Measurements from ENCODE around the gene TSPAN31.

The TSPAN31 gene

GRCh38 chr12:57735198-57735855, 9.5 kb upstream of the TSPAN31 start:
- in situ Hi-C loops (cut with MboI; ENCODE audit: low sequenced_read_pairs): no loop called here

GRCh38 chr12:57735952-57736740, 8.7 kb upstream of the TSPAN31 start:
- in situ Hi-C loops (cut with MboI; ENCODE audit: low sequenced_read_pairs): no loop called here

- in situ Hi-C loops (cut with MboI; ENCODE audit: low sequenced_read_pairs): no loop called here
Observed at GRCh38 chr12:57736741-57737466, 7.9 kb upstream of the TSPAN31 start.

GRCh38 chr12:57737467-57738460, 7.1 kb upstream of the TSPAN31 start:
- in situ Hi-C loops (cut with MboI; ENCODE audit: low sequenced_read_pairs): no loop called here

- in situ Hi-C loops (cut with MboI; ENCODE audit: low sequenced_read_pairs): no loop called here
Observed at GRCh38 chr12:57738661-57739237, 6.1 kb upstream of the TSPAN31 start, which contains the start of gene AGAP2. AGAP2 (minus strand) TSS chr12:57738742; CDS start chr12:57738246, 496 bp downstream.

GRCh38 chr12:57739387-57739786, 5.5 kb upstream of the TSPAN31 start:
- in situ Hi-C loops (cut with MboI; ENCODE audit: low sequenced_read_pairs): no loop called here

- in situ Hi-C loops (cut with MboI; ENCODE audit: low sequenced_read_pairs): no loop called here
Observed at GRCh38 chr12:57739914-57740538, 4.8 kb upstream of the TSPAN31 start.

GRCh38 chr12:57740656-57741412, 4.0 kb upstream of the TSPAN31 start:
- in situ Hi-C loops (cut with MboI; ENCODE audit: low sequenced_read_pairs): no loop called here

- in situ Hi-C loops (cut with MboI; ENCODE audit: low sequenced_read_pairs): no loop called here
Observed at GRCh38 chr12:57741413-57741789, 3.4 kb upstream of the TSPAN31 start.

- in situ Hi-C loops (cut with MboI; ENCODE audit: low sequenced_read_pairs): no loop called here
Observed at GRCh38 chr12:57741844-57742738, 2.7 kb upstream of the TSPAN31 start.

GRCh38 chr12:57743769-57744168, 1.1 kb upstream of the TSPAN31 start:
- in situ Hi-C loops (cut with MboI; ENCODE audit: low sequenced_read_pairs): no loop called here

GRCh38 chr12:57744194-57744776, 554 bp upstream of the TSPAN31 start:
- in situ Hi-C loops (cut with MboI; ENCODE audit: low sequenced_read_pairs): no loop called here

GRCh38 chr12:57745485-57745881, 644 bp downstream of the TSPAN31 start:
- in situ Hi-C loops (cut with MboI; ENCODE audit: low sequenced_read_pairs): no loop called here

GRCh38 chr12:57746025-57746424, 1.2 kb downstream of the TSPAN31 start:
- in situ Hi-C loops (cut with MboI; ENCODE audit: low sequenced_read_pairs): no loop called here

- in situ Hi-C loops (cut with MboI; ENCODE audit: low sequenced_read_pairs): no loop called here
Observed at GRCh38 chr12:57749061-57749460, 4.2 kb downstream of the TSPAN31 start.

GRCh38 chr12:57750561-57751431, 6.0 kb downstream of the TSPAN31 start:
- in situ Hi-C loops (cut with MboI; ENCODE audit: low sequenced_read_pairs): no loop called here

GRCh38 chr12:57751432-57751787, 6.6 kb downstream of the TSPAN31 start:
- in situ Hi-C loops (cut with MboI; ENCODE audit: low sequenced_read_pairs): no loop called here

All from HL-60/S4 treated with retinoic acid at 250 ng/mL for 4 days and 3 days (cell line).